ENCODE measurements around the gene LSM14A.

Gene LSM14A

DNA sequence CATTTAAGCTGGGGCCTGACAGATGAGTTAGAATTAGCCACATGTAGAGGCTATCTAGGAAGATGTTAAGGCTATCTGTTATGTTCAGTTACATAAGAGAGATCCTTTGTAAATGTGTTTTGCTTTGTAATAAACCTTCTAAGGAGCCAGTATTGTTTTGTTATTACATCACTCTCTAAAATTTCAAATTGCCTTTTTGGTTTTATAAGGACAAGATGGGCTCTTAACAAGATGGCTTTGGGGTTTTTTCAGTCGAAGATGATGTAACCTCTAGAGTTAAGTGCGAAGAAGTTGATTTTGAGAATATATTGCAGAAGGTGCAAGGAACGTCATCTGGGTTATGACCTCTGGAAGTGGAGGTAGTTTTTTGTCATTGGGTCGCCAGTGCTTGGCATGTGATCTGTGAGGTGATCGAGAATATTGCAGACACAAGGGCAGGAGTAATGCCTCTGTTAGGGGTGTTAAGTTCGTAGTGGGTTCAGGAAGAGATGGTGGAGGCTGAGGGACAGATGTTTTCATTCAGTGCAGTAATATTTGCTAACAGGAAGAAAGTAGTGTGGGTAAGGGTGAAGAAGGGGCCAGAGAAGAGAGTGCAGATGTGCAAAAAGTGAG lies 12.7 kb downstream of the LSM14A start:
- Histone ChIP-seq H3K14ac (ENCODE audit: low read length) (no peak overlapping the region), H3K18ac (ENCODE audit: low read length) (no peak overlapping the region), H3K4ac (ENCODE audit: low read depth, low read length) (peak overlapping the region; percentile 92), H2BK12ac (ENCODE audit: low read length) (no peak overlapping the region), H3K79me2 (ENCODE audit: control insufficient read depth, insufficient read depth, low read length, poor library complexity) (peaks cover 30% of the 10 kb centered on the region), H2AFZ (ENCODE audit: insufficient read depth, low read length, poor library complexity) (no peak overlapping the region), H3K36me3 (ENCODE audit: control insufficient read depth in 1 of 2, insufficient read depth in 2 of 2, low read length in 2 of 2) (peaks cover under 1 to 4% of the 10 kb centered on the region in 2 experiments), H4K91ac (ENCODE audit: low read depth, low read length) (no peak overlapping the region), H3K23ac (ENCODE audit: low read length) (no peak overlapping the region), H3K79me1 (ENCODE audit: low read length) (no peaks in the 10 kb centered on the region), H2BK5ac (ENCODE audit: low read depth, low read length, poor library complexity) (no peak overlapping the region), H3K27ac (ENCODE audit: low read depth, low read length) (no peak overlapping the region), H3K9ac (ENCODE audit: low read length) (no peak overlapping the region), H4K8ac (ENCODE audit: low read depth, low read length) (no peak overlapping the region), H3K27me3 (ENCODE audit: insufficient read depth, low read length) (no peaks in the 10 kb centered on the region), H2AK5ac (ENCODE audit: low read length) (no peak overlapping the region), H3K4me1 (ENCODE audit: control insufficient read depth in 1 of 2, insufficient read depth in 2 of 2, low read length in 2 of 2) (peaks cover under 1 to 6% of the 10 kb centered on the region in 2 experiments), H3K4me3 (ENCODE audit: low read depth, low read length) (no peak overlapping the region), H3K9me3 (ENCODE audit: insufficient read depth, low read depth, low read length) (no peaks in the 10 kb centered on the region), H2BK120ac (ENCODE audit: insufficient read depth, low read length, poor library complexity) (no peak overlapping the region), H3K4me2 (ENCODE audit: low read length) (no peak overlapping the region), H4K12ac (ENCODE audit: low read depth, low read length) (no peak overlapping the region)
- no peak for DNase-seq
- WGBS (ENCODE audit: extremely low coverage, insufficient coverage, insufficient read length): no CpG with 5 or more reads among the region's 6 CpGs

DNA sequence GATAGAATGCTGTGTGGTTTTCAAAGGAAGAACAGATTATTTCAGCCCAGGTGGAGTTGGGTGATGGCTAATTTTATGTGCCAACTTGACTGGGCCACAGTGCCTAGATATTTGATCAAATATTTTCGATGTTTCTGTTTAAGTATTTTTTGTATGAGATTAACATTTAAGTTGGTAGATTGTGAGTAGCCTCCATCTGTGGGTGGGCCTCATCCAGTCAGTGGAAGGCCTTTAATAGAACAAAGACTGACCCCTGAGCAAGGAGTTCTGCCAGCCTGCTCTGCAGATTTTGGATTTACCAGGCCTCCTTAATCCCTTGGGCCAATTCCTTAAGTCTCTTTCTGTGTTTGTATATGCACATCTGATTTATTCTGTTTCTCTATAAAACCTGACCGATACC lies 13.9 kb downstream of the LSM14A start:
- Histone ChIP-seq H4K8ac (ENCODE audit: low read depth, low read length) (no peak overlapping the region), H4K91ac (ENCODE audit: low read depth, low read length) (no peak overlapping the region), H2AK5ac (ENCODE audit: low read length) (no peak overlapping the region), H3K79me1 (ENCODE audit: low read length) (no peaks in the 10 kb centered on the region), H2BK120ac (ENCODE audit: insufficient read depth, low read length, poor library complexity) (no peak overlapping the region), H2AFZ (ENCODE audit: insufficient read depth, low read length, poor library complexity) (no peak overlapping the region), H3K27me3 (ENCODE audit: insufficient read depth, low read length) (no peaks in the 10 kb centered on the region), H3K4me2 (ENCODE audit: low read length) (no peak overlapping the region), H3K79me2 (ENCODE audit: control insufficient read depth, insufficient read depth, low read length, poor library complexity) (peaks cover 28% of the 10 kb centered on the region), H2BK5ac (ENCODE audit: low read depth, low read length, poor library complexity) (no peak overlapping the region), H3K27ac (ENCODE audit: low read depth, low read length) (no peak overlapping the region), H3K14ac (ENCODE audit: low read length) (no peak overlapping the region), H4K12ac (ENCODE audit: low read depth, low read length) (no peak overlapping the region), H2BK12ac (ENCODE audit: low read length) (no peak overlapping the region), H3K9me3 (ENCODE audit: insufficient read depth, low read depth, low read length) (no peaks in the 10 kb centered on the region), H3K4me1 (ENCODE audit: control insufficient read depth in 1 of 2, insufficient read depth in 2 of 2, low read length in 2 of 2) (peaks cover 0 to 4% of the 10 kb centered on the region in 2 experiments), H3K4me3 (ENCODE audit: low read depth, low read length) (no peak overlapping the region), H3K9ac (ENCODE audit: low read length) (no peak overlapping the region), H3K23ac (ENCODE audit: low read length) (no peak overlapping the region), H3K4ac (ENCODE audit: low read depth, low read length) (peak overlapping the region; percentile 97), H3K18ac (ENCODE audit: low read length) (no peak overlapping the region), H3K36me3 (ENCODE audit: control insufficient read depth in 1 of 2, insufficient read depth in 2 of 2, low read length in 2 of 2) (peaks cover 0 to 2% of the 10 kb centered on the region in 2 experiments)
- no peak for DNase-seq
- no CpG with 5 or more reads among the region's 2 CpGs for WGBS (ENCODE audit: extremely low coverage, insufficient coverage, insufficient read length)

DNA sequence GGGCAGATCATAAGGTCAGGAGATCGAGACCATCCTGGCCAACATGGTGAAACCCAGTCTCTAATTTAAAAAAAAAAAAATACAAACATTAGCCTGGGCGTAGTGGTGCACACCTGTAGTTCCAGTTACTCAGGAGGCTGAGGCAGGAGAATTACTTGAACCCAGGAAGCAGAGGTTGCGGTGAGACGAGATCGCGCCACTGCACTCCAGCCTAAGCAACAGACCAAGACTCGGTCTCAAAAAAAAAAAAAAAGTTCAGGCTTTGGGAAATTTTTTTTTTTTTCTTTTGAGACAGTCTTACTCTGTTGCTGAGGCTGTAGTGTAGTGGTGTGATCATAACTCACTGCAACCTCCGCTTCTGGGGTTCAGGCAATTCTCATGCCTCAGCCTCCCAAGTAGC lies 14.7 kb downstream of the LSM14A start:
- no peak overlapping the region for H2BK120ac ChIP-seq (ENCODE audit: insufficient read depth, low read length, poor library complexity)
- no peak overlapping the region for H2AK5ac ChIP-seq (ENCODE audit: low read length)
- no peak overlapping the region for H3K14ac ChIP-seq (ENCODE audit: low read length)
- H3K4ac ChIP-seq (ENCODE audit: low read depth, low read length): peak overlapping the region; percentile 99
- H2AFZ ChIP-seq (ENCODE audit: insufficient read depth, low read length, poor library complexity): no peak overlapping the region
- H2BK12ac ChIP-seq (ENCODE audit: low read length): no peak overlapping the region
- no peak overlapping the region for H4K8ac ChIP-seq (ENCODE audit: low read depth, low read length)
- no peak overlapping the region for H3K4me3 ChIP-seq (ENCODE audit: low read depth, low read length)
- no peak overlapping the region for H4K91ac ChIP-seq (ENCODE audit: low read depth, low read length)
- H3K79me2 ChIP-seq (ENCODE audit: control insufficient read depth, insufficient read depth, low read length, poor library complexity): peaks cover 26% of the 10 kb centered on the region
- H3K9ac ChIP-seq (ENCODE audit: low read length): no peak overlapping the region
- no peaks in the 10 kb centered on the region for H3K27me3 ChIP-seq (ENCODE audit: insufficient read depth, low read length)
- no CpG with 5 or more reads among the region's 8 CpGs for WGBS (ENCODE audit: extremely low coverage, insufficient coverage, insufficient read length)
- peaks cover 0 to 4% of the 10 kb centered on the region in 2 experiments for H3K4me1 ChIP-seq (ENCODE audit: control insufficient read depth in 1 of 2, insufficient read depth in 2 of 2, low read length in 2 of 2)
- H3K18ac ChIP-seq (ENCODE audit: low read length): no peak overlapping the region
- no peak overlapping the region for H2BK5ac ChIP-seq (ENCODE audit: low read depth, low read length, poor library complexity)
- no peak overlapping the region for H3K4me2 ChIP-seq (ENCODE audit: low read length)
- H3K9me3 ChIP-seq (ENCODE audit: insufficient read depth, low read depth, low read length): no peaks in the 10 kb centered on the region
- H3K36me3 ChIP-seq (ENCODE audit: control insufficient read depth in 1 of 2, insufficient read depth in 2 of 2, low read length in 2 of 2): peaks cover 0 to 2% of the 10 kb centered on the region in 2 experiments
- no peak overlapping the region for H3K23ac ChIP-seq (ENCODE audit: low read length)
- H4K12ac ChIP-seq (ENCODE audit: low read depth, low read length): no peak overlapping the region
- no peak for DNase-seq
- no peaks in the 10 kb centered on the region for H3K79me1 ChIP-seq (ENCODE audit: low read length)
- H3K27ac ChIP-seq (ENCODE audit: low read depth, low read length): no peak overlapping the region

DNA sequence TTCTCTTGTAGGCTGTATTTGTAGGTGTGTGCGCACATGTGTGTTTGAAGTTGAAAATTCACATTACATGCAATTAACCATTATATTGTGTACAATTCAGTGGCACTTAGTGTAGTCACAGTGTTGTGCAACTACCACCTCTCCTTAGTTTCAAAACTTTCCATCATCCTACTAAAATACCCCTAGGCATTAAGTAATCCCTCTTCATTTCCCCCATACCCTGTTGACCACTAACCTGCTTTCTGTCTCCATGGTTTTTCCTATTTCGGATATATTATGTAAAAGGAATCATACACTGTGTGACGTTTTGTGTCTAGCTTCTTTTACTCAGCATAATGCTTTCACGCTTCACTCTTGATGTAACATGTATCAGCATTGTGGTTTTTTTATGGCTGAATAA lies 16.1 kb downstream of the LSM14A start:
- Histone ChIP-seq H3K4me3 (ENCODE audit: low read depth, low read length) (no peak overlapping the region), H2BK5ac (ENCODE audit: low read depth, low read length, poor library complexity) (no peak overlapping the region), H2BK120ac (ENCODE audit: insufficient read depth, low read length, poor library complexity) (no peak overlapping the region), H3K27ac (ENCODE audit: low read depth, low read length) (no peak overlapping the region), H3K23ac (ENCODE audit: low read length) (no peak overlapping the region), H2AK5ac (ENCODE audit: low read length) (no peak overlapping the region), H3K4me2 (ENCODE audit: low read length) (no peak overlapping the region), H3K79me2 (ENCODE audit: control insufficient read depth, insufficient read depth, low read length, poor library complexity) (peaks cover 28% of the 10 kb centered on the region), H3K18ac (ENCODE audit: low read length) (no peak overlapping the region), H3K79me1 (ENCODE audit: low read length) (no peaks in the 10 kb centered on the region), H3K9ac (ENCODE audit: low read length) (no peak overlapping the region), H4K91ac (ENCODE audit: low read depth, low read length) (no peak overlapping the region), H4K12ac (ENCODE audit: low read depth, low read length) (no peak overlapping the region), H3K14ac (ENCODE audit: low read length) (no peak overlapping the region), H3K27me3 (ENCODE audit: insufficient read depth, low read length) (no peaks in the 10 kb centered on the region), H3K9me3 (ENCODE audit: insufficient read depth, low read depth, low read length) (no peaks in the 10 kb centered on the region), H4K8ac (ENCODE audit: low read depth, low read length) (no peak overlapping the region), H3K4ac (ENCODE audit: low read depth, low read length) (peak overlapping the region; percentile 99), H3K36me3 (ENCODE audit: control insufficient read depth in 1 of 2, insufficient read depth in 2 of 2, low read length in 2 of 2) (peaks cover 2 to 4% of the 10 kb centered on the region in 2 experiments), H2BK12ac (ENCODE audit: low read length) (no peak overlapping the region), H2AFZ (ENCODE audit: insufficient read depth, low read length, poor library complexity) (no peak overlapping the region), H3K4me1 (ENCODE audit: control insufficient read depth in 1 of 2, insufficient read depth in 2 of 2, low read length in 2 of 2) (peaks cover 0 to 4% of the 10 kb centered on the region in 2 experiments)
- no CpG with 5 or more reads among the region's 4 CpGs for WGBS (ENCODE audit: extremely low coverage, insufficient coverage, insufficient read length)
- DNase-seq: peak; percentile 11 to 65
